NCI-H2029 treated with DMSO at 0.1 percent for 48 hours (cell line): ENCODE measurements around the gene INSIG1.

ENCODE experiments used
- DNase-seq: peaks from one replicate; lab custom pipeline; 2025; lab: John Stamatoyannopoulos, UW

The INSIG1 gene

GRCh38 chr7:155297517-155298287, at the start of gene INSIG1:
Gene INSIG1, plus strand, starts transcription at chr7:155297878. Its CDS starts 408 bp downstream, at chr7:155298286.
- peak; percentile 40 for DNase-seq

- no peak for DNase-seq
Observed at GRCh38 chr7:155248366-155248756, 49.3 kb upstream of the INSIG1 start.

DNA sequence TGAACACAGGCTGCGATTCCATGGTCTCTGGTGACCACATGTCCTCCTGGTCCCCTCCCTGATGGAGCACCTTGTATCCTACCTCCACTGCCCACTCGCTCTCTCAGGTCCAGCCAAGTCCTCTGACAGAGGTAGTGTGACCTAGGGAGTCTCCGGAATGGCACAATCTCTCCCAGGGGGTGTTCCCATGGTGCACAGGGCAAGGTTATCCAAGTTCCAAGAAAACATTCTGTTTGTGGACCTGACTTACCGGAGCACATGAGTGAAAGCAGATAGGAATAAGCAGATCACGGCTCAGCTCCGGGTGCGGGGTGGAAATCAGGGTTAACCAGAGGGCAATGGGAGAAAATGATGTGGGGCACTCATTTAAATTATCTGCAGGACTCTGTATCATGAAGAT, 45.8 kb upstream of the INSIG1 start:
- DNase-seq, result no peak

DNA sequence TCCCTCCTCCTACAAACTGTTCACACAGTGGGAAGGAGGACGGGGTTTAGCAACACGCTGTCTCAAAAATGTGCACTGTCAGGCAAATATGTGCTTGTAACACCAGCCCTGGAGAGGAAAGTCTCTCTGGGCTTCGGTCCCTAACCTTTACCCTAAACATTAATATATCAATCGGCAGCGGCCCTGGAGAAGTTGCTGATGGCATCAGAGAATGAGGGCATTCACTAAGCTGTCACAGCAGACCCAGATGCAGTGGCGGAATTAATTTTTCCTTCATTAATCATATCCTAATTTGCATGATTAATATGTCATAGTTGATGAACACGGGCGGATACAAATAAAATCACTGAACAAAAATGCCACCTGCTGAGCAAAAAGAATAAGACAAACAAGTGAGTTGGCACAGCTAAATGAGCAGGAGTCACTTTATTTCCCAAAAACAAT, 45.2 kb upstream of the INSIG1 start:
- no peak for DNase-seq

GRCh38 chr7:155252892-155253501, 44.7 kb upstream of the INSIG1 start:
- DNase-seq, result no peak

DNA sequence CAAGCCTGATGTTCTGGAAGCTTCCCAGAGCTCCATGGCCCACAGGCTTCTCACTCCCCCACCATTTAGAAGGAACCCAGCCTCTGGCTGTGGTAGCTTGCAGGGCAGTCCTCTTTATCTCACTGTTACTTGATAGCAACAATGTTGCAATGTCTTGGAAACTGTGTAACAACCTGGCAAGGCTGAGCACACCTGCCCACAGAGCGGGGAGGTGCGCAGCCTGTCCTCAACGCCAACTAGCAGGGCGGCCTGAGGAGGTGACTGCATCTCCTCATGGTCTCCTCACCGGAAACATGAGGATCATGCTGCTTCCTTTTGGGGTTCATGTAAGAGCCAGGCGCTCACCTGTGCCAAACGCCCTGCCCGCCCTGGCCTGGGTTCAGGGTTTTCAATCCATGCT, 43.7 kb upstream of the INSIG1 start:
- DNase-seq, result no peak

- DNase-seq, result no peak
Observed at GRCh38 chr7:155255071-155255470, 42.6 kb upstream of the INSIG1 start.

- DNase-seq, result no peak
Observed at GRCh38 chr7:155255621-155256020, 42.1 kb upstream of the INSIG1 start.

GRCh38 chr7:155256081-155256760, 41.5 kb upstream of the INSIG1 start:
- DNase-seq, result no peak

DNA sequence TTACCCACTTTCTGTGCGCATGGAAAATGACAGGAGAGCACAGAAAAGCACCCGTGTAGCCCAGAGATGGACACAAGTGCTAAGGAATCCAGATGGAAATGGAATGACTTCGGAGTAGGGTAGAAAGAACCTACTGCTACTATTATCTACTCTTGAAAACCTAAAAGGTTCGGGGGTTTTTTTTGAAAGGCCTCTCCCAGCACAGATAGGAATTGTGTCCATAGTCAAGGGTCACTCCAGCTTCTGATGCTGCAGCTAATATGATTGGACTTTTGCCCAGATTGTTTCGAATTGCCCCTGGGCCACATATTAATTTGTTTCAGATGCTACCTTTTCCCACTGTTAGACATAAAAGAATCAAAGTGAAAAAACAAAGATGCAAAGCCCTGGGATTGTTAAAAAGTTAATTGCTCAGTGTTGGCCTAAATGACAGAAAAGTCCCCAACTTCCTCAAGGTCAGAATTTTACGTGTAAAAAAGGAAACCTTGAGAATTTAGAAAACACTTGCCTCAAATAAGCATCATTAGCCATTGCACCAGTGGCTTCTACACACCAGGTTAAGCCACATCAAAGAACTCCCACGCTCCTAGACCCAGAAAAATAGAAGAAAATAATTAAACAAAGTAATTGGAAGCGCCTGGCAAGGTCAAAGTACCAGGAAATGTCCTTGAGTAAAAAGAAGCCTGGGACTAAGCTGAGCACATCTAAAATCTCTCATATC, 40.8 kb upstream of the INSIG1 start:
- DNase-seq, result no peak

- peak; percentile 38 for DNase-seq
Observed at GRCh38 chr7:155257482-155258225, 40.0 kb upstream of the INSIG1 start.

- no peak for DNase-seq
Observed at GRCh38 chr7:155258226-155258560, 39.5 kb upstream of the INSIG1 start.

GRCh38 chr7:155259866-155260497, 37.7 kb upstream of the INSIG1 start:
- no peak for DNase-seq

DNA sequence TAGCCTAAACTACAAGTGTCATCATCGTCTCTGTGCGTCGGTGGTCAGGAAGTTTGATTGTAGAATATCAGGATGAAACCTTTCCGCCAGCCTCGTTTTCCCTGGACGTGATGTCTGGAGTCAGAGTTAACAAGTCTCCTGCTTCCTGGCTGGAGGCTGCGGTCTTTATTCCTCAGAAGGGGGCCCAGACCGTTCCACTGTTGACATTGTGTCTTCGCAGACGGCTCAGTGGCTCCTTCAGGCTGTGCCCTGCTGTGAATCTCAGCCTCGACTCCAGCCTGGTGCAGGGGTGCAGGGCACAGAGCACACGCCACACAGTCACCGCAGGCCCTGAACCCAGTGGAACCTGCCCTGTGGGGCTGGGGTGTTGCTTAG, 37.2 kb upstream of the INSIG1 start:
- DNase-seq, result no peak

GRCh38 chr7:155261031-155261985, 36.4 kb upstream of the INSIG1 start:
- DNase-seq, result no peak

DNA sequence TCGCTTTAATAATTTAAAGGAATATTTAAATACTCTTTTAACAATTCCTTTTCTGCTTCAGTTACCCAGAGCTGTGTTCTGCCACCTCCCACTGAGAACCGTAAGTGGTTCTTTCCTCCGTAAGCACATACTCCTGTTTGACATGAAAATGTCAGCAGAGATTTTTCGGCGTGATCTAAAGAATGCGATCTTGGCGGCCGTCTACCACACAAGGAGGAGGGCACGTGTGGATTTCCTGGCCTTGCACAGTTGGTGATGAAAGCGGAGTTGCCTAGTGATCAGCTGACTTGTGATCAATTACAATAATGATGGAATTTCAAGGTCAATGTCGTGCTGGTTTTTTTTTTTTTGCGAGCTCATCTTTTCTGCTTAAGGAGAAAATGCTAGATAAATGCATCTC, 35.6 kb upstream of the INSIG1 start:
- no peak for DNase-seq

GRCh38 chr7:155263051-155263450, 34.6 kb upstream of the INSIG1 start:
- no peak for DNase-seq

- no peak for DNase-seq
Observed at GRCh38 chr7:155263581-155264143, 34.0 kb upstream of the INSIG1 start.

DNA sequence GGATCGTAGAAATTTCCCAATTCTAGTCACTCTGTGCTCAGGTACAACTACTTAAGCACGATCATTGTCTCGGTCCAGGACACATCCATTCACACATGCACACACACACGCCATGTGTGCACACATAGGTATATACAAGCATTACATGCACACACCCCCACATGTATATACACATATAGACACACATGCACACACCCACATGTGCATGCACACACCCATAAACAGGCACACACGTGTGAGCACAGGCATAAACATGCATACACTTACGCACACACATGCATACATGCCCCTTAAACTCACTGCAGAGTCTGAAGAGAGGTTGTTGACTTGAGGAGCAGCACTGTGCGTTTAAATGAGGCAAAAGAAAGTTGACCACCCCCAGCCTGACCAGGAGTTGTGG, 32.5 kb upstream of the INSIG1 start:
- DNase-seq, result no peak

GRCh38 chr7:155265961-155266360, 31.7 kb upstream of the INSIG1 start:
- no peak for DNase-seq
